Kidney epithelial cell (primary cell): Measurements from ENCODE around the gene ERGIC1. TPM values are rescaled to one million over a fixed set of nuclear protein-coding genes. Genes with fewer than 3 reads are reported as not detected.
A peak's percentile ranks its signal among the peaks of the same experiment; 100 is the strongest.
"Not testable (repeated sequence)": the region's sequence is repeated elsewhere in the genome, so short reads cannot be mapped to it uniquely, and the experiment has no call there.

Experiments used
- DNase-seq: peaks from one replicate; pipeline ENCODE4 v3.0.0-alpha.2; 2010; ENCODE audit warnings: low read depth
- H3K27me3 ChIP-seq: 2 replicates; pipeline ENCODE4 v1.6.0; 2011; ENCODE audit warnings: low read length; ENCODE audit not compliant: control insufficient read depth, insufficient read depth
- H3K36me3 ChIP-seq: 2 replicates; pipeline ENCODE4 v1.5.1; 2011; ENCODE audit warnings: low read length; ENCODE audit not compliant: control insufficient read depth, insufficient read depth
- H3K4me3 ChIP-seq: 2 replicates; pipeline ENCODE4 v1.5.1; 2011; ENCODE audit warnings: low read depth, mild to moderate bottlenecking, control low read depth, low read length
- total RNA-seq: library from RNA; depleted of rRNA; stranded (reverse); fragments of >200 nt; gene quantifications from 2 replicates; pipeline ENCODE4 v1.2.3, GENCODE V29; 2015
- TF ChIP-seq, protein P1 (sequence below): IDR thresholded peaks from 2 replicates; pipeline ENCODE4 v1.5.1; 2011; ENCODE audit warnings: mild to moderate bottlenecking, moderate library complexity, low read length, control low read depth, inconsistent platforms; ENCODE audit not compliant: insufficient read depth, poor library complexity, severe bottlenecking

The ERGIC1 gene
- total RNA-seq, 1 donor from 2014 or later: 183 TPM

DNA sequence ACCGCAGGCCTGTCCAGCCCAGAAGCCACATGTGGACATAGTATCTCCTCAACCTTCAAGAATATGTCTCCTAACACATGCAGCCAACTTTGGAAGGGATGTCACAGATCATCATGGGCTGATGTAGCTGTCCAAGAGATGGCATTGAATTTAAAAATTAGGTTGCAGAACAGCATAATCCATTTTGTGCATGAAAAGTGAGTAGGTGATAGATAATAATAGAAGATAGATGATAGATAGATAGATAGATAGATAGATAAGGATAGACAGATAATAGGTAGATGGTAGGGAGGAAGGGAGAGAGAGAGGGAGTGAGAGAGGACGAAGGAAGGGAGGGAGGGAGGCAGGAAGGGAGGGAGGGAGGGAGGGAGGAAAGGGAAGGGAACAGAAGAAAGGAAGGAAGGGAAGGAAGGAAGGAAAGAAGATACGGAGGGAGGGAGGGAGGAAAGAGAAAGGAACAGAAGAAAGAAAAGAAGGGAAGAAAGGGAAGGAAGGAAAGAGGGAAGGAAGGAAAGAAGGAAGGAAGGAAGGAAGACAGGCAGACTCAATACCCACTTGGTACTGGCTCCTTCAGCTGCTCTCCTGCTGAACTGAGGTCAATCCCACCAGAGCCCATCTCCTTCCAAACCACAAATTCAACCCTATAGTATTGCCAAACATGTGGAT is 28.9 kb upstream of the ERGIC1 start:
- Histone ChIP-seq H3K27me3 (no peaks in the 10 kb centered on the region), H3K4me3 (no peak overlapping the region), H3K36me3 (no peaks in the 10 kb centered on the region)
- TF ChIP-seq, protein P1, sequence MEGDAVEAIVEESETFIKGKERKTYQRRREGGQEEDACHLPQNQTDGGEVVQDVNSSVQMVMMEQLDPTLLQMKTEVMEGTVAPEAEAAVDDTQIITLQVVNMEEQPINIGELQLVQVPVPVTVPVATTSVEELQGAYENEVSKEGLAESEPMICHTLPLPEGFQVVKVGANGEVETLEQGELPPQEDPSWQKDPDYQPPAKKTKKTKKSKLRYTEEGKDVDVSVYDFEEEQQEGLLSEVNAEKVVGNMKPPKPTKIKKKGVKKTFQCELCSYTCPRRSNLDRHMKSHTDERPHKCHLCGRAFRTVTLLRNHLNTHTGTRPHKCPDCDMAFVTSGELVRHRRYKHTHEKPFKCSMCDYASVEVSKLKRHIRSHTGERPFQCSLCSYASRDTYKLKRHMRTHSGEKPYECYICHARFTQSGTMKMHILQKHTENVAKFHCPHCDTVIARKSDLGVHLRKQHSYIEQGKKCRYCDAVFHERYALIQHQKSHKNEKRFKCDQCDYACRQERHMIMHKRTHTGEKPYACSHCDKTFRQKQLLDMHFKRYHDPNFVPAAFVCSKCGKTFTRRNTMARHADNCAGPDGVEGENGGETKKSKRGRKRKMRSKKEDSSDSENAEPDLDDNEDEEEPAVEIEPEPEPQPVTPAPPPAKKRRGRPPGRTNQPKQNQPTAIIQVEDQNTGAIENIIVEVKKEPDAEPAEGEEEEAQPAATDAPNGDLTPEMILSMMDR: no peak
- DNase-seq: no peak

DNA sequence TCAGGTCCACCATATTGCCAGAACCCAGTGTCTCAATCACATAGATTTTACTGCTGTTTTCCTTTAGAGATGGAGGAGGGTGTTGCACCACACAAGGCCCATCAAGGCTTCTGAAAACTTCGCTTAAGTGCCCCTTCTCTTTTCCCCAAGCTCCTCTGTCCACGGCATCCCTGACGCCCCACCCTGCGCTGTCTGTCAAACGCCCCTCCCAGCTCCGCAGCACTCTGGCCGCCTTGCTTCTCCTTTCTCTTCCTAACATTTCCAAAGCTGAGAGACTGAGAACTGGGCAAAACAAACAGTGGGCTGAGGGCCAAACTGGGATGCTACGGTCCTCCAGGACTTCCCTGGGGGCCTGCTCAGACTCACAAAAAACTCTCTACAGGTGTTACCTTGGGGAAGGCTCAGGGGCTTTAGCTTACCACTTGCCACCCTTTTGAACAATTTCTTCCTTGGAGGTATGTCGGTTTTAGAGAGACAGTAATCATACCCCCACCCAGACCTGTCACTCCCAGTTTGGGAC is 28.3 kb upstream of the ERGIC1 start:
- no peak for DNase-seq
- Histone ChIP-seq H3K27me3 (no peaks in the 10 kb centered on the region), H3K36me3 (no peaks in the 10 kb centered on the region), H3K4me3 (no peak overlapping the region)
- TF ChIP-seq, protein P1: no peak

DNA sequence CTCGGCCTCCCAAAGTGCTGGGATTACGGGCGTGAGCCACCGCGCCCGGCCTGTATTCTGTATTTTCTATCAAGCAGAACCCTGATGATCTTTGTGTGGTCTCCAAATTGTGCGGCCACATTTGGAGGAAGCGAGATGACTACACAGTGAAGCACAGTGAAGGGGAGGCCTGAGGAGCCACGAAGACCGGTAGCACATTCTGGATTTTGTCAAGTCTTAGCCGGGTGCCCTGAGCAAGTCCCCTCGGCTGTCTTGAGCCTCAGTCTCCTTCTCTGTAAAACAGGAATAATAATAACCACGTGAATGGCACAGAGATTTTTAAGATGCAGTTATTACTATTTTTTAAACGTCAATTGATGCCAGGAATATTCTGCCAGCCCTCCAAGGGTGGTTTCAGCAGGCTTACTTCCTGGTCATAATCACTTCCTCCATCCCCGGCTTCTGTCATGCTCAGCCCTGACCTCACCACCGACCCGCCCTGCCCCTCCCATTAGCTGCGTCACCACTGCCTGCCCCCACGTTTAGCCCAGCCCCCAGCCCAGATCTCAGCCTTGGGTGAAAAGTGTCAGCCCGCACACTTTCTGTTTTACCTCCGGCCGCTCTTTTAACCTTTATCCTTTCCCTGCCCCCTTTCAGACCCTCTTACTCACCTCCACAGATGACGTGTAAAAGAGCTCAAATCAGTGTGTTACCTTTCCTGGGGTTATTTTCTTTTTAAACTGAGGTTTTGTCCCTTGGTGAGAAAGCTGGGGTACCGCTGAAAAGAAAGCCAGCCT is 27.0 kb upstream of the ERGIC1 start:
- no peaks in the 10 kb centered on the region for H3K36me3 ChIP-seq
- TF ChIP-seq, protein P1: no peak
- DNase-seq: peak; percentile 80
- H3K27me3 ChIP-seq: no peaks in the 10 kb centered on the region
- no peak overlapping the region for H3K4me3 ChIP-seq

DNA sequence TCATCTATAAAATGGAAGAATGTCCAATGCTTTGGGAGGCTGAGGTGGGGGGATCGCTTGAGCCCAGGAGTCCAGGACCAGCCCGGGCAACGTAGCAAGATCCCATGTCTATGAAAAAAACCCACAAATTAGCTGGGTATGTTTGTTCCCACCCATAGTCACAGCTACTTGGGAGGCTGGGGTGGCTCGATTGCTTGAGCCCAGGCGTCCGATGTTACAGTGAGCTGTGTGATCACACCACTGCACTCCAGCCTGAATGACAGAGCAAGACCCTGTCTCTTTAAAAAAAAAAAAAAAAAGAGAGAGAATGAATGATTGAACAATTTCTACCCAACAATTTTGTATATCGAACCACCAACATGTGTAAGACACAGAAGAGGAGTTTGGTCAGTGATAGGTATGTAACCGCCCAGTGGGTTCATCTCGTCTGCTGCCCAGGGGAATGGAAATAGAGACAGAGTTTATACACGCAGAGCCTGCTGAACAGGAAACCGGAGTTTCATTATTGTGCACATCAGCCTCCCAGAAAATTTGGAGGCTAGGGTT is 26.2 kb upstream of the ERGIC1 start:
- H3K4me3 ChIP-seq: no peak overlapping the region
- TF ChIP-seq, protein P1: no peak
- DNase-seq: no peak
- no peaks in the 10 kb centered on the region for H3K36me3 ChIP-seq
- no peaks in the 10 kb centered on the region for H3K27me3 ChIP-seq

DNA sequence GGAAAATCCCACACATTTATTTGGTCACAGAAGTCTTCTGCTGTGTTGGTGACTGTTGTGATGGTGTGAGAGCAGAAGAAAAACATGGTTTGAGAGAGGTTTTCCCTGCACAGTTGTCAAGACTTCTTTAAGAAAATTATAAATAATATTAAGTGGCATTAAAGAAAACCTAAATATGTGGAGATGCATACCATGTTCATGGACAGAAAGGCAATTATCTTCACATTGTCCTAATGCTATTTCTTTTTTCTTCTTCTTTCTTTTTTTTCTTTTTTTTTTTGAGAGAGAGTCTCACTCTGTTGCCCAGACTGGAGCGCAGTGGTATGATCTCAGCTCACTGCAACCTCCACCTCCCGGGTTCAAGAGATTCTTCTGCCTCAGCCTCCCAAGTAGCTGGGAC is 24.3 kb upstream of the ERGIC1 start:
- Histone ChIP-seq H3K27me3 (no peaks in the 10 kb centered on the region), H3K4me3 (no peak overlapping the region), H3K36me3 (no peaks in the 10 kb centered on the region)
- no peak for DNase-seq
- TF ChIP-seq, protein P1: no peak

DNA sequence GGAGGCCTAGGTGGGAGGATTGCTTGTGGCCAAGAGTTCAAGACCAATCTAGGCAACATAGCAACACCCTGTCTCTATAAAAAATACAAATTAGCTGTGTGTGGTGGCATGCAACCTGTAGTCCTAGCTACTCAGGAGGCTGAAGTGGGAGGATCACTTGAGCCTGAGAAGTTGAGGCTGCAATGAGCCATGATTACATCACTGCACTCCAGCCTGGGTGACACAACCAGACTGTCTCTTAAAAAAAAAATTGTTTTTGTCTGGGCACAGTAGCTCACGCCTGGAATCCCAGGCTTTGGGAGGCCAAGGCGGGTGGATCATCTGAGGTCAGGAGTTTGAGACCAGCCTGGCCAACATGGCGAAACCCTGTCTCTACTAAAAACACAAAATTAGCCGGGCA is 23.1 kb upstream of the ERGIC1 start:
- H3K4me3 ChIP-seq, DNase-seq, H3K36me3 ChIP-seq, H3K27me3 ChIP-seq: not testable (repeated sequence)
